ENCODE data around the gene MRPS9.

Gene MRPS9

GRCh38 chr2:105125428-105125827 lies 87.6 kb downstream of the MRPS9 start:
- TF ChIP-seq CTCF (conservative IDR thresholded peaks at IDR 0.05; ENCODE audit: low read depth, low read length) = no peak
- Histone ChIP-seq H2AFZ (ENCODE audit: low read depth) (no peak overlapping the region), H3K4me2 (no peak overlapping the region)

GRCh38 chr2:105125920-105126319 lies 88.1 kb downstream of the MRPS9 start:
- no peak for TF ChIP-seq CTCF (conservative IDR thresholded peaks at IDR 0.05; ENCODE audit: low read depth, low read length)
- H3K4me3 ChIP-seq (IDR thresholded peaks at IDR 0.05; ENCODE audit: insufficient read depth, low read depth, low read length) = no peak overlapping the region
- H3K4me2 ChIP-seq = no peak overlapping the region
- no peaks in the 10 kb centered on the region for H3K27me3 ChIP-seq (ENCODE audit: insufficient read depth, low read depth)
- no peaks in the 10 kb centered on the region for H3K36me3 ChIP-seq (ENCODE audit: insufficient read depth)
- H3K27ac ChIP-seq = no peak overlapping the region
- H3K9ac ChIP-seq = no peak overlapping the region
- H3K79me2 ChIP-seq (ENCODE audit: insufficient read depth, low read depth) = no peaks in the 10 kb centered on the region
- no peaks in the 10 kb centered on the region for H4K20me1 ChIP-seq (ENCODE audit: insufficient read depth)
- H3K4me1 ChIP-seq (ENCODE audit: low read depth, poor library complexity, severe bottlenecking) = no peaks in the 10 kb centered on the region
- no peak overlapping the region for H2AFZ ChIP-seq (ENCODE audit: low read depth)

More at GRCh38 chr2:105125428-105125827, 87.6 kb downstream of the MRPS9 start:
- Histone ChIP-seq H4K20me1 (ENCODE audit: insufficient read depth) (no peaks in the 10 kb centered on the region), H3K79me2 (ENCODE audit: insufficient read depth, low read depth) (no peaks in the 10 kb centered on the region), H3K4me3 (IDR thresholded peaks at IDR 0.05; ENCODE audit: insufficient read depth, low read depth, low read length) (no peak overlapping the region), H3K27me3 (ENCODE audit: insufficient read depth, low read depth) (no peaks in the 10 kb centered on the region), H3K27ac (no peak overlapping the region), H3K4me1 (ENCODE audit: low read depth, poor library complexity, severe bottlenecking) (no peaks in the 10 kb centered on the region), H3K36me3 (ENCODE audit: insufficient read depth) (no peaks in the 10 kb centered on the region), H3K9ac (no peak overlapping the region)

- Histone ChIP-seq H3K27ac (no peak overlapping the region), H2AFZ (ENCODE audit: low read depth) (no peak overlapping the region), H3K4me1 (ENCODE audit: low read depth, poor library complexity, severe bottlenecking) (no peaks in the 10 kb centered on the region), H3K9ac (no peak overlapping the region), H3K36me3 (ENCODE audit: insufficient read depth) (no peaks in the 10 kb centered on the region), H4K20me1 (ENCODE audit: insufficient read depth) (no peaks in the 10 kb centered on the region), H3K79me2 (ENCODE audit: insufficient read depth, low read depth) (no peaks in the 10 kb centered on the region), H3K27me3 (ENCODE audit: insufficient read depth, low read depth) (no peaks in the 10 kb centered on the region), H3K4me3 (IDR thresholded peaks at IDR 0.05; ENCODE audit: insufficient read depth, low read depth, low read length) (no peak overlapping the region), H3K4me2 (no peak overlapping the region)
- no peak for TF ChIP-seq CTCF (conservative IDR thresholded peaks at IDR 0.05; ENCODE audit: low read depth, low read length)
Observed at GRCh38 chr2:105126336-105126735, 88.5 kb downstream of the MRPS9 start.

GRCh38 chr2:105127289-105127915 lies 89.5 kb downstream of the MRPS9 start:
- H3K4me1 ChIP-seq (ENCODE audit: low read depth, poor library complexity, severe bottlenecking) = no peaks in the 10 kb centered on the region
- H3K79me2 ChIP-seq (ENCODE audit: insufficient read depth, low read depth) = no peaks in the 10 kb centered on the region
- H3K27me3 ChIP-seq (ENCODE audit: insufficient read depth, low read depth) = no peaks in the 10 kb centered on the region
- H2AFZ ChIP-seq (ENCODE audit: low read depth) = no peak overlapping the region
- no peak overlapping the region for H3K9ac ChIP-seq
- H4K20me1 ChIP-seq (ENCODE audit: insufficient read depth) = no peaks in the 10 kb centered on the region
- no peaks in the 10 kb centered on the region for H3K36me3 ChIP-seq (ENCODE audit: insufficient read depth)
- TF ChIP-seq CTCF (conservative IDR thresholded peaks at IDR 0.05; ENCODE audit: low read depth, low read length) = no peak
- no peak overlapping the region for H3K4me2 ChIP-seq
- no peak overlapping the region for H3K27ac ChIP-seq
- no peak overlapping the region for H3K4me3 ChIP-seq (IDR thresholded peaks at IDR 0.05; ENCODE audit: insufficient read depth, low read depth, low read length)
